ENCODE measurements around the gene CFAP68. TPM values are rescaled to one million over a fixed set of nuclear protein-coding genes. Genes with fewer than 3 reads are reported as not detected.

CFAP68 gene
- total and polyA plus RNA-seq, 2 of the 8 experiments (the other 6 are each of a cell fraction or from before 2014, with no cell fraction given) = 21.4 to 43.1 TPM

- TF ChIP-seq RBBP5 (IDR thresholded peaks at IDR 0.05; ENCODE audit: borderline replicate concordance, low read depth, low read length) (no peak), HDAC6 (IDR thresholded peaks at IDR 0.05; ENCODE audit: low read depth, low read length) (no peak), GABPA (IDR thresholded peaks at IDR 0.05; ENCODE audit: borderline replicate concordance, insufficient read depth, low read length) (no peak)
These were observed 42.6 kb upstream of the CFAP68 start (continued) for GRCh38 chr11:111836721-111837120.
